Measurements from ENCODE around the gene SIM2. TPM values are rescaled to one million over a fixed set of nuclear protein-coding genes. Genes with fewer than 3 reads are reported as not detected.

The SIM2 gene
- polyA plus RNA-seq, 3 donors from 2014 or later: not detected

GRCh38 chr21:36791695-36792470, 93.0 kb downstream of the SIM2 start:
- Mint-ChIP-seq H3K36me3 (peaks cover 8 to 27% (median 11%) of the 10 kb centered on the region in 3 donors), H3K27ac (no peak overlapping the region), H3K9me3 (peaks cover 2 to 20% (median 6%) of the 10 kb centered on the region in 6 donors), H3K4me3 (no peak overlapping the region), H3K27me3 (ENCODE audit: low read depth in 3 of 3) (peaks cover 0 to 4% (median 0%) of the 10 kb centered on the region in 3 donors), H3K4me1 (no peaks in the 10 kb centered on the region)
- DNase-seq: no peak

- Mint-ChIP-seq H3K27me3 (ENCODE audit: low read depth in 3 of 3) (peaks cover 0 to 5% (median 0%) of the 10 kb centered on the region in 3 donors), H3K9me3 (peaks cover 3 to 27% (median 8%) of the 10 kb centered on the region in 6 donors), H3K36me3 (peaks cover 13 to 33% (median 14%) of the 10 kb centered on the region in 3 donors), H3K4me3 (no peak overlapping the region), H3K4me1 (no peaks in the 10 kb centered on the region), H3K27ac (peak overlapping the region in 1 of 6 donors; percentile 12)
- DNase-seq: no peak
Measured at GRCh38 chr21:36792505-36792967, 93.6 kb downstream of the SIM2 start.

- Mint-ChIP-seq H3K27ac (no peak overlapping the region), H3K4me1 (no peaks in the 10 kb centered on the region), H3K27me3 (ENCODE audit: low read depth in 3 of 3) (peaks cover 0 to 3% (median 1%) of the 10 kb centered on the region in 3 donors), H3K36me3 (peaks cover 30 to 45% (median 41%) of the 10 kb centered on the region in 3 donors), H3K4me3 (no peak overlapping the region), H3K9me3 (peaks cover 10 to 48% (median 22%) of the 10 kb centered on the region in 6 donors)
- DNase-seq: no peak
Measured at GRCh38 chr21:36796070-36796469, 97.2 kb downstream of the SIM2 start.

GRCh38 chr21:36798491-36798890, 99.6 kb downstream of the SIM2 start:
- H3K9me3 Mint-ChIP-seq: peaks cover 14 to 48% (median 22%) of the 10 kb centered on the region in 6 donors
- H3K27ac Mint-ChIP-seq: no peak overlapping the region
- no peak for DNase-seq
- H3K27me3 Mint-ChIP-seq (ENCODE audit: low read depth in 3 of 3): peaks cover 0 to 3% (median 1%) of the 10 kb centered on the region in 3 donors
- no peak overlapping the region for H3K4me3 Mint-ChIP-seq
- H3K36me3 Mint-ChIP-seq: peaks cover 30 to 52% (median 41%) of the 10 kb centered on the region in 3 donors
- no peaks in the 10 kb centered on the region for H3K4me1 Mint-ChIP-seq

Other genes starting within 250 kb of the SIM2 start
- gene CLDN14, start 219.0 kb upstream of the SIM2 start, polyA plus RNA-seq: not detected

Data from immature natural killer cell (primary cell).